HT-29 (cell line): ENCODE data around the gene PLCXD3. TPM values are rescaled to one million over a fixed set of nuclear protein-coding genes. Genes with fewer than 3 reads are reported as not detected.

Experiments
- DNase-seq: peaks from one replicate; pipeline ENCODE4 v3.0.0-alpha.2; 2015; ENCODE audit warnings: low spot score
- total RNA-seq: library from RNA; depleted of rRNA; stranded (reverse); fragments of >200 nt; shearing (Covaris generic); gene quantifications from 2 replicates; pipeline ENCODE4 v1.2.3, GENCODE V29; 2014

The PLCXD3 gene
- total RNA-seq, 1 experiment from 2014 or later = not detected

GRCh38 chr5:41415242-41415641 is 95.2 kb downstream of the PLCXD3 start:
- no peak for DNase-seq

- peak; percentile 18 for DNase-seq
Measured at GRCh38 chr5:41414598-41414997, 95.8 kb downstream of the PLCXD3 start.

- DNase-seq = no peak
Measured at GRCh38 chr5:41413074-41413473, 97.3 kb downstream of the PLCXD3 start.

GRCh38 chr5:41412496-41412895 is 97.9 kb downstream of the PLCXD3 start:
- no peak for DNase-seq

GRCh38 chr5:41410737-41411136 is 99.7 kb downstream of the PLCXD3 start:
- no peak for DNase-seq

- DNase-seq = no peak
Measured at GRCh38 chr5:41410307-41410706, 100.1 kb downstream of the PLCXD3 start.

GRCh38 chr5:41408676-41409443 is 101.5 kb downstream of the PLCXD3 start:
- DNase-seq = no peak

- DNase-seq = no peak
Measured at GRCh38 chr5:41406936-41407335, 103.5 kb downstream of the PLCXD3 start.

- no peak for DNase-seq
Measured at GRCh38 chr5:41406424-41406823, 104.0 kb downstream of the PLCXD3 start.

- DNase-seq = no peak
Measured at GRCh38 chr5:41404757-41405156, 105.6 kb downstream of the PLCXD3 start.

GRCh38 chr5:41403846-41404245 is 106.6 kb downstream of the PLCXD3 start:
- no peak for DNase-seq

- DNase-seq = no peak
Measured at GRCh38 chr5:41402845-41403244, 107.6 kb downstream of the PLCXD3 start.

- no peak for DNase-seq
Measured at GRCh38 chr5:41399839-41400238, 110.6 kb downstream of the PLCXD3 start.

- DNase-seq = no peak
Measured at GRCh38 chr5:41392016-41392415, 118.4 kb downstream of the PLCXD3 start.

GRCh38 chr5:41374631-41375030 is 135.8 kb downstream of the PLCXD3 start:
- no peak for DNase-seq

- DNase-seq = no peak
Measured at GRCh38 chr5:41373230-41373629, 137.2 kb downstream of the PLCXD3 start.

GRCh38 chr5:41371738-41372137 is 138.7 kb downstream of the PLCXD3 start:
- DNase-seq = no peak

GRCh38 chr5:41370482-41370881 is 139.9 kb downstream of the PLCXD3 start:
- no peak for DNase-seq

- DNase-seq = no peak
Measured at GRCh38 chr5:41369799-41370198, 140.6 kb downstream of the PLCXD3 start.

GRCh38 chr5:41368158-41368557 is 142.2 kb downstream of the PLCXD3 start:
- no peak for DNase-seq

- no peak for DNase-seq
Measured at GRCh38 chr5:41365369-41365768, 145.0 kb downstream of the PLCXD3 start.

GRCh38 chr5:41364346-41364745 is 146.1 kb downstream of the PLCXD3 start:
- no peak for DNase-seq

GRCh38 chr5:41363343-41363986 is 146.9 kb downstream of the PLCXD3 start:
- DNase-seq = no peak
